WTC11 (cell line): ENCODE measurements around the gene STK39.

Source experiments
- MYBL2 ChIP-seq: sonication (generic); formaldehyde crosslinking; IDR thresholded peaks from 2 replicates; pipeline ENCODE4 v1.8.1; 2023; ENCODE audit warnings: mild to moderate bottlenecking, moderate library complexity, missing genetic modification reagents
- TF ChIP-seq, protein P1 (sequence below): sonication (generic); formaldehyde crosslinking; IDR thresholded peaks from 2 replicates; pipeline ENCODE4 v1.8.1; 2022; ENCODE audit warnings: low read depth, missing genetic modification reagents, borderline replicate concordance
- TF ChIP-seq, protein P2 (sequence below): fragments of 200-600 bp; IDR thresholded peaks from 2 replicates; pipeline ENCODE4 v1.8.0; 2022; ENCODE audit warnings: antibody characterized with exemption

DNA sequence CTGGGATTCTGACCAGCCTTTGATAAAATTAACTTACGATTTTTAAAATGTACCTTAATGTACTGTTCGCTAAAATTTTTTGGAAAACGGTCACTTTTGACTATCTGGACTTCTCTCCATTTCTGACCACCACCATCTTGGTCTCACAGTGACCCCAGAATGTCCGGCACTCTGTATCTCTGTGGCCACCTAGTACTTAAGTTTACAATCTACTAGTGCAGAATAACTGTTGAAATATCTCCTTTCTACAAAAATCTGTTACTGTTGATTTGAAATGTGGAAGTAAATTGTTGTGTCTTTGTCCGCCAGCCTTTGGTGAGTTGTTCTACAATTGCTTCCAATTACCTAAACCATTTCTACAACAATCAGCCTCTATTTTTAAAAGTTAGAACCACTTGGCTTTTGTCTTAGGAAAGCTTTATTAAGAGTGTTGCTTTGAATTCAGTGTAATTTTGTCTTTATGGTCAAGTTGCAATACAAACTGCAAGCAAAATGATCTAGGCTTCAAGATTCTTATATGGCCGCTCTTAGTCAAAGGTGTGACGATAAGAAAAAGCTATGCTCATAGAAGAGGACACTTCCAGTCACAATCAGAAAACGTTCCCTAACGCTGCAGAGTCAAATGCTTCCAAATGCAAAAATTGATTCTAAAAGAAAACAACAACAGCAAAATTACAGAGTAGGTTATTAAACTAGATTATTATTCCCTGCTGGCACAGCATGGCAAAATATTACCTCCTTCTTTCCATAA, 283.3 kb downstream of the STK39 start:
- TF ChIP-seq, protein P1, sequence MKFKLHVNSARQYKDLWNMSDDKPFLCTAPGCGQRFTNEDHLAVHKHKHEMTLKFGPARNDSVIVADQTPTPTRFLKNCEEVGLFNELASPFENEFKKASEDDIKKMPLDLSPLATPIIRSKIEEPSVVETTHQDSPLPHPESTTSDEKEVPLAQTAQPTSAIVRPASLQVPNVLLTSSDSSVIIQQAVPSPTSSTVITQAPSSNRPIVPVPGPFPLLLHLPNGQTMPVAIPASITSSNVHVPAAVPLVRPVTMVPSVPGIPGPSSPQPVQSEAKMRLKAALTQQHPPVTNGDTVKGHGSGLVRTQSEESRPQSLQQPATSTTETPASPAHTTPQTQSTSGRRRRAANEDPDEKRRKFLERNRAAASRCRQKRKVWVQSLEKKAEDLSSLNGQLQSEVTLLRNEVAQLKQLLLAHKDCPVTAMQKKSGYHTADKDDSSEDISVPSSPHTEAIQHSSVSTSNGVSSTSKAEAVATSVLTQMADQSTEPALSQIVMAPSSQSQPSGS (CRISPR knock-in tag) = no peak
- TF ChIP-seq, protein P2, sequence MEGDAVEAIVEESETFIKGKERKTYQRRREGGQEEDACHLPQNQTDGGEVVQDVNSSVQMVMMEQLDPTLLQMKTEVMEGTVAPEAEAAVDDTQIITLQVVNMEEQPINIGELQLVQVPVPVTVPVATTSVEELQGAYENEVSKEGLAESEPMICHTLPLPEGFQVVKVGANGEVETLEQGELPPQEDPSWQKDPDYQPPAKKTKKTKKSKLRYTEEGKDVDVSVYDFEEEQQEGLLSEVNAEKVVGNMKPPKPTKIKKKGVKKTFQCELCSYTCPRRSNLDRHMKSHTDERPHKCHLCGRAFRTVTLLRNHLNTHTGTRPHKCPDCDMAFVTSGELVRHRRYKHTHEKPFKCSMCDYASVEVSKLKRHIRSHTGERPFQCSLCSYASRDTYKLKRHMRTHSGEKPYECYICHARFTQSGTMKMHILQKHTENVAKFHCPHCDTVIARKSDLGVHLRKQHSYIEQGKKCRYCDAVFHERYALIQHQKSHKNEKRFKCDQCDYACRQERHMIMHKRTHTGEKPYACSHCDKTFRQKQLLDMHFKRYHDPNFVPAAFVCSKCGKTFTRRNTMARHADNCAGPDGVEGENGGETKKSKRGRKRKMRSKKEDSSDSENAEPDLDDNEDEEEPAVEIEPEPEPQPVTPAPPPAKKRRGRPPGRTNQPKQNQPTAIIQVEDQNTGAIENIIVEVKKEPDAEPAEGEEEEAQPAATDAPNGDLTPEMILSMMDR = no peak
- TF ChIP-seq MYBL2 = no peak
